Fibroblast of skin of abdomen (primary cell): Measurements from ENCODE around the gene ADGRG3. TPM values are rescaled to one million over a fixed set of nuclear protein-coding genes. Genes with fewer than 3 reads are reported as not detected.

Experiments used
- DNase-seq: peaks from one replicate; pipeline ENCODE4 v3.0.0-alpha.2; 2013
- polyA plus RNA-seq, 2 experiments: library from polyadenylated mRNA; unstranded; fragments of 120-200 nt; gene quantifications; one replicate each; pipeline ENCODE4 v1.2.1, GENCODE V29; 2013; ENCODE audit not compliant: insufficient read length in 2 of 2

Gene ADGRG3, protein sequence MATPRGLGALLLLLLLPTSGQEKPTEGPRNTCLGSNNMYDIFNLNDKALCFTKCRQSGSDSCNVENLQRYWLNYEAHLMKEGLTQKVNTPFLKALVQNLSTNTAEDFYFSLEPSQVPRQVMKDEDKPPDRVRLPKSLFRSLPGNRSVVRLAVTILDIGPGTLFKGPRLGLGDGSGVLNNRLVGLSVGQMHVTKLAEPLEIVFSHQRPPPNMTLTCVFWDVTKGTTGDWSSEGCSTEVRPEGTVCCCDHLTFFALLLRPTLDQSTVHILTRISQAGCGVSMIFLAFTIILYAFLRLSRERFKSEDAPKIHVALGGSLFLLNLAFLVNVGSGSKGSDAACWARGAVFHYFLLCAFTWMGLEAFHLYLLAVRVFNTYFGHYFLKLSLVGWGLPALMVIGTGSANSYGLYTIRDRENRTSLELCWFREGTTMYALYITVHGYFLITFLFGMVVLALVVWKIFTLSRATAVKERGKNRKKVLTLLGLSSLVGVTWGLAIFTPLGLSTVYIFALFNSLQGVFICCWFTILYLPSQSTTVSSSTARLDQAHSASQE
- polyA plus RNA-seq (2013, experiment 1 of 2; ENCODE audit: insufficient read length), result not detected
- not detected for polyA plus RNA-seq (2013, experiment 2 of 2; ENCODE audit: insufficient read length)

DNA sequence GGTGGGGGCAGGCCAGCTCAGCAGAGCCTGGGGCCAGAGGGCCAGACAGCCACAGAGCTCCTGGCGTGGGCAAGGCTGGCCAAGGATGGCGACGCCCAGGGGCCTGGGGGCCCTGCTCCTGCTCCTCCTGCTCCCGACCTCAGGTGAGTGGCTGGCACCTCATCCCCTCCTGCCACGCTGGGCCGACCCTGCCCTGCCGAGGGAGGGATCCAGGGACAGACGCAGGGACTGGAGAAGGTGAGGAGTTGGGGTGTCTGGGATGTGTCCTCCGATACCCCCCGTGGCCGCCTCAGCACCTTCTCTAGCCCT, at the start of gene ADGRG3:
Gene ADGRG3 (plus strand): TSS at position 44 of the 309 bp plus-strand sequence. CDS start 42 bp downstream, at position 86.
- no peak for DNase-seq

DNA sequence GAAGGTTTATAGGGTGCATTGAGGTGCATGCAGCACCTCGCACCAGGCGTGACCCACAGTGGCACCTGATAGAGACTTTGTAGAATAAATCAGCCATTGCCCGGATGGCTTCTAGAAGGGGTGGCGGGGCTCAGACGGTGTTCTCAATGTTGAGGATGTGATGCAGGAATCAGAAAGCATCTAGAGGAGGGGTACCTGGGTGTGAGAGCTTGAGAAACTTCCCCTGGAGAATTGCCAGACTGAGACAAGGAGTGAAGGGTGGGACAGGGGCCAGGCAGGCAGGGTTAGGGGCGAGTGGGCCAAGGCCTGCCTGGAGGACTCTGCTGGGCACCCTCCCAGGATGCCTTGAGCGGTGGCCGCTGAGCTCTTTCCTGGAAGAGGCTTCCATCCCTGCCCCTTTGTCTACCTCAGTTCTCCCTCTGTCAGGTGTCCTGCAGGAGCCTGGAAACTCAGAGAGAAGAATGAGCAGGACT, 48.9 kb upstream of the ADGRG3 start:
- no peak for DNase-seq

DNA sequence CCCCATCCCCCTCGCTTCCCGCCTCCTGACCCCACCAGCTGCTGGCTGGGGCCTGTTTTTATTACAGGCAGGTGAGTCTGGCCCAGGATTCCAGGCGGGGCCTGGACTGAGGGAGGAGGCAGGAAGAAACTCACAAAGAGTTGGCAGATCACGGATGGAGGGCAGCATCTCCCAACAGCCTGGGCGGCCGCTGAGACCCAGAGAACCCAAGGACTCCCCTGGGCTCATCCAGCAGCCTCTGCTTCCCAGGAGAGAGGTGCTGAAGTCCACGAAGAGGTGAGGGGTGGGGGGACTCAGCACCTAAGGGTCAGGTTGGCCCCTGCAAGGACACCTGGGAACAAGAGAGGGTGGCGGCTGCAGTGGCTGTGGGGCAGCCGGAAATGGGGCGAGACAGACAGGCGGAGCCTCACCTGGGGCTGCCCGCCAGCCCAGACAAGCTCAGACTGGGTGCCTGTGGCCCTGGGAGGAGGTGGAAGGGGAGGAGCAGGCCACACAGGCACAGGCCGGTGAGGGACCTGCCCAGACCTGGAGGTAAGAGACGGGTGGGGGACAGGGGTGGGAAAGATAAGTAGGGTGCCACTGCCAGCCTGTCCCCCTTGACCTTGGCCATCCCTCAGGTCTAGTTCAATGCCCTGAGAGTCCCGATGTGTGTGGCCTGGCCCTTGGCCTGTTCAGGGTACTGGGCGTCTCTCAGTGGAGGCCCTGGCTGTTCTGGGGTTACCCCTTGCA, 48.3 kb upstream of the ADGRG3 start:
- DNase-seq, result no peak

DNA sequence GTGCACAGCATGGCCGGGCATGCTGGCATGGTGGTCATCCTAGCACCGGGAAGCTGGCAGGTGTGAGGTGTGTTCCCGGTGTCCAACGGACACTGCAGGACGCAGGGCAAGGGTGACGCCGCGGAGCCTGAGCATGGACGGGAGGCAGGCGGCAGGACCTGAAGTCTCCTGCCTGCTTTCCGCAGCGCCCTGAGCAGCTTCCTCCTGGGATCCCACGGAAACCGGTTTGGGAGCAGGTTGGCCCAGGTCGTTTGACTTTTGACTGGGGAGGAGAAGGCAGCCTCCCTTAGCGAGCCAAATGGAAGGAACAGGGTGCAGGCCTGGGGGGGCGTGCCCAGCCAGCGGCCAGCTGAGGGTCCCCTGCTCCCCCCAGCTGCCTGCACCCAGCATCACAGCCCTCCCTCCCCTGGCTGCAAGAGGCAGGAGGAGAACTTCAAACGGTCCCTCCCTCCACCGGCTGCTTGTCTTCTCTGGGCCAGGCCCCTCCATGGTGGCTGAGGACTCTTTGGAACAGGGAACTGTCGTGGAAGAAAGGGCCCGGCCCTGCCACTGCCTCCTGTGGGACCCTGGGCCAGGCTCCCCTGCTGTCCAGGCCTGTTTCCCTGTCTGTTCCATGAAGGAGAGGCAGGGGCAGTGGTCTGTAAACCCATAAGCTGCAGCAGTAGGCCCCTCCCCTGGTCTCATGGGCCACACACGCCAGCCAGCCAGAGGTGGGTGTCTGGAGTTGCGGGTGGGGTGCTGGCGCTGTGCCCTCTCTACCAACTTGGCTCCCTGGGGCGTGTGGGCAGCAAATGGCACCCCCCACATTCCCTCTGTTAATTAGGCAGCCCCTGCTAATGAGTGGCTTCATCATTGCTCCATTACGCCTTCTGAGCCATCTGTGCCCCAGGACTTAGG, 47.5 kb upstream of the ADGRG3 start:
- DNase-seq, result no peak

DNA sequence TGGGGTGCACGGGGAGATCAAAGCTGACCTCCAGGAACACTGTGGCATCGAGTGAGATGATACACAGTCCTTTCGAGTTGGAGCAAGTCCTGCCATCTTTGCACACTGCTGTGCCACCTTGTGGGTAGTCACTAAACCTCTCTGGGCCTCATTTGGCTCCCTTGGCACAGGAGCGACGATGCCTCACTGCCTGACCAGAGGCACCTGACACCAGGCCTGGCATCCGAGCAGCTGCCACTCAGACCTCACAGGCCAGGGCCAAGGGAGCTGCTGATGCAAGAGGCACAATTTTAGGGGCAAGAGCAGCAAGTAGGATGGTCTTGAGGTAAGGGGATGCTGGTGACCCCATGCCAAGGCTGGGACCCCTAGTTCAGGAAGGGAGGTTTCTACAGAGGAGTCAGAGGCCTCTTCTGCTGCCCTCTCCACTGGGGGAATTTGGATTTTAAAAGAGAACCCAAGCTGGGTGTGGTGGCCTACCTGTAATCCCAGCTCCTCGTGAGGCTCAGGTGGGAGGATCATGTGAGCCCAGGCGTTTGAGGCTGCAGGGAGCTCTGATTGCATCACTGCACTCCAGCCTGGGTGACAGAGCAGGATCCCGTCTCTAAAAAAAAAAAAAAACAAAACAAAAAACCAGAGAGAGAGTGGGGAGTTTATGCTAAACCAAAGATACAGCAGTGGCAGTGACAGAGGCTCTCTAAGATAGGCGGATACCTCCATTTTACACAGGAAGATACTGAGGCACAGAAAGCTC, 46.4 kb upstream of the ADGRG3 start:
- no peak for DNase-seq

DNA sequence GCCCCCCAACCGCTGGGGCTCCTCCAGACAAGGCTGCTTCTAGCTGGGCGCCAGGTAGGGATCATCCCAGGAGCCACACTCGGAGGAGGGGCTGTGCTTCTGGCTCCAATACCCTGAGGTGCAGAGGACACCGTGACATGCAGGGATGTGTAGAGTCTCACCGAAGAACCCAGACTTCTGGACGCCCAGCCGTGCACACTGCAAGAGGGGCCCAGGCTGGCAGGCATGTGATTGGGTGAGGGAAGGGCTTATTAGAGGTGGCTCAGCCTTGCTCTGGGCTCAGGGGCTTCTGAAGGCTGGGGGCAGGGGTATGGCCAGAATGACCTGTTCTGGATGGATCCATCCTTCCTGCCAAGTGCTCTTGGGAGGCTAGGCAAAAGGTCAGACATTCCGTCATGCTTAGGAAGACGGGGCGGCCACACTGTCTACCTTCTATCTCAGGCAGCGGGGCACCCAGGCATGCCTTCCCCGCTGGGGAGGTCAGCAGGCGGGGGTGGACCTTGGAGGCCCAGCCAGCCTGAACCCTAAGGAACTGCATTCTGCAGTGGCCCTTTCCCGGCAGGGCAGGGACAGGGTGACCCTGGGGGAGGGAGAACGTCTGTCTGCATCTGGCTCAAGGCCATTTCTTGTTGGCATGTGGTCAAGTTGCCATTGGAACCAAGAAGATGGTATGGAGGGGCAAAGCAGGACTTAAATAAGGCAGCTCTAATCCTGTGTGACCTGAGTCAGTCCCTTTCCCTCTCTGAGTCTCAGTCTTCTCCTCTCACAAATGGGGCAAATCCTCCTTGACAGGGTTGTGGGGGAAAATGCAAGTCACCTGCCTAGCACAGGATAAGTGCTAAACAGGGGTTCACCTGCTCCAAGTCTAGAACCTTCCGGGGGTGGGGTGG, 45.5 kb upstream of the ADGRG3 start:
- no peak for DNase-seq

DNA sequence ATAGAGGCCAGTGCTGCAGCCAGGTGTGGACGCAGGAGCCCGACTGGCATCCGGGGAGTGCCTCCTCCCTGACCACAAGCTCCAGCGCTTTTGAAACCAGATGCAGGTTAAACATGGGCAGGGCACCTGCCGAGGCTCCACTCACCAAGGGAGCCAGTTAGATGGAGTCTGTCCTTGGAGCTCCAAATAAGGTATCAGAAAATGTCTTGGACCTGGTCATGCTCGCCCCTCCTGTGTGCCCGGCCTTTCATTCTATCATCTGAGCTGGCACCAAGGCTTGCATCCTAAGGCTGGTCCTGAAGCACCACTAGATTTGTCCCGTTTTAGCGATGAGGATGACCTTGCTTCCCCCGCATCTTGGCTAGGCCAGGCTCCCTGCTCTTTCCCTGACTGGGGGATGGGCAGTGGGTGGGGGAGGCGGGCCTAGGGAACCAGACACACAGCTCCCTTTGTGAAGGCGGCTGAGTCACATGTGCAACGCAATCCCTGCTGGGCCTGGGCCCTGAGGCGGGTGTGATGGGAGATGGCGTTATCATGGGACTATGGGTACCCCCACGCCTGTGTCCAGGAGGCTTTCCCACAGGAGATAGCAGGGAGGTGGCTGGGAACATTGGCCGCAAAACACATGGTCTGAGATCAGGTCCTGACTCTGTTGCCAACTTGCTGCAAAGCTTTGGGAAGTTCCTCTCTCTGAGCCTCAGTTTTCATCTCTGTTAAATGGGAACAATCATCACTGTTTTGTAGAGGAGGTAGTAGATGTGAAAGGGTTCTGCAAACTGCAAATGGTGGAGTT, 44.7 kb upstream of the ADGRG3 start:
- DNase-seq, result peak; percentile 54

DNA sequence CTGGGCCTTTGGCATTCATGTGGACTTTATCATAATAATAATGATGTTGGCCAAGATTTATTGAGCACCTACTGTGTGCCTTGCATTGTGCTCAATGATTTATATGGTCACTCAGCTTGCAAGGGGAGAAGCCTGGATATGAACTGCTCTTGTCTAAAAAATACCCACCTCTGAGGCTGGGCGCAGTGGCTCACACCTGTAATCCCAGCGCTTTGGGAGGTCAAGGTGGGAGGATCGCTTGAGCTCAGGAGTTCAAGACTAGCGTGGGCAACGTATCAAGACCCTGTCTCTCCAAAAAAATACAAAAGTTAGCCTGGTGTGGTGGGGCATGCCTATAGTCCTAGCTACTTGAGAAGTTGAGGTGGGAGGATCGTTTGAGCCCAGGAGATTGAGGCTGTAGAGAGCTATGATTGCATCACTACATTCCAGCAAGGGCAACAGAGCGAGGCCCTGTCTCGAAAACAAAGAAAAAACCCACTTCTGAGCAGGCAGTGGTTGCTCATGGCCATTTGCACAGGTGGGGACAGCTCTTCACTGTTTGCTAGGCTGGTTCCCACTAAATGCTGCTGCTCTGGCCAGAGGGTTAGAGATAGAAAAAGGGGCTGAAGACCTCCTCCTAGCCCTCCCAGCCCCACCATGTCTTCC, 43.9 kb upstream of the ADGRG3 start:
- peak; percentile 29 for DNase-seq

DNA sequence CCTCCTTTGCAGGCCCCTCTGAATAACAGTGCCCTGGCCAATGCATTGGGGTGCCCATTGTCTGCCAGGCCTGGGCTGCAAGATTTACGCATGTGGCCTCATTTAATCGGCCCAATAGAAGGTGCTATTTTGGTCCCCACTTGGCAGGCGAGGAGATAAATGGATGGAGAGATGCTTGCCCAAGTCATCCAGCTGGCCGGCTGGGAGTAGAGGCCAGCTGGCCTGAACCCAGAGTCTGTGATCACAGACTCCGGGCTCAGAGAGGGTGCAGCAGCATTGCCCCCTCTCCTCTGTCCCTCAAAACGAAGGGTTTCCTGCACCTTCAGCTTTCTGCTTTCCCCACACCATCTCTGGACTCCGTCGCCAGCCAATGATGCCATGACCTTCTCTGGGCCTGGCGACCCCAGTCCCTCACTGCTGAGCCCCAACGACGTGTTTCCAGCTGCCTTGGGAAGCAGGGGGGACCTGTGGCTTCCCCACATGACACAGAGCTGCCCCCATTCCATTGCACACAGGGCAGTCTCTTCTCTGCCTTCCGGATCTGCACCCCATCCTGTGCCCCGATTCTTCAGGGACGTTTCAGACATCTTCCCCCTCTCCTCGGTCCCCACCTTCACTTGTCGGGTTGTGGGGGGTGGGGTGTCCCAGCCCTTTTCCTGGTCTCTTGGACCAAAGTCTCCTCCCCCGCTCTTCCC, 43.2 kb upstream of the ADGRG3 start:
- DNase-seq, result no peak

DNA sequence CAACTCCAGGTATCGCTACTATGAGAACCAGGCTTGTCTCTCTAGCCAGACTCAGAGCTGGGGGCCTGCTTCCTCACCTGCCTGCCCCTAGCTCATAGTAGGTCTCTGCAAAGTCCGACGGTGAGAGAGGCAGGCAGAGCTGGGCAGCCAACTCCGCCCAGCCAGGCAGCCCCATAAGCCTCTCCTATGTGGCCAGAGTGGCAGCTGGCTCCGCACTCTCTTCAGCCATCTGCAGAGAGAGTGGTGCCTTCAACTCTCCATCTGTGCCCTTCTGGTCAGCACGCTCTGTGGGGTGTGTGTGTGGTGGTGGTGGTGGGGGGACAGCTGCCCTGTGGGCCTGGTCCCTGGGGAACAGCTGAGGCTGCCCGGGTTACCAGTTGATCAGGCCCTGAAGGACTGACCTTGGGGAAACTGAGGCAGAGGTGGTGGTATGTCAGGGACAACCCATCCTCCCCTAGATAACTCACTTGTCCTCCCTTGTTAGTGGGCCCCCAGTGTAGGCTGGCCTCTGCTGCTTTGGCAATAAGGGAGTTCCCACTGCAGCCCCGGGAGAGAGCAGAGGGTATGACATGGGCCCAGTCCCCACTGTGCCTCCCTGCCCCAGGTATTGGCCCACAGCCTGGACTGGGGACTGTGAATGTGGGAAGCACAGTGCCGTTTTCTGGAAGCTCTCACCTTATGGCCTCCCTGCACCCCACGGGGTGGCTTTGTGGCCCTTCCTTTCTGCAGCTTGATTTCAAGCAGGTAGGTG, 41.5 kb upstream of the ADGRG3 start:
- no peak for DNase-seq

DNA sequence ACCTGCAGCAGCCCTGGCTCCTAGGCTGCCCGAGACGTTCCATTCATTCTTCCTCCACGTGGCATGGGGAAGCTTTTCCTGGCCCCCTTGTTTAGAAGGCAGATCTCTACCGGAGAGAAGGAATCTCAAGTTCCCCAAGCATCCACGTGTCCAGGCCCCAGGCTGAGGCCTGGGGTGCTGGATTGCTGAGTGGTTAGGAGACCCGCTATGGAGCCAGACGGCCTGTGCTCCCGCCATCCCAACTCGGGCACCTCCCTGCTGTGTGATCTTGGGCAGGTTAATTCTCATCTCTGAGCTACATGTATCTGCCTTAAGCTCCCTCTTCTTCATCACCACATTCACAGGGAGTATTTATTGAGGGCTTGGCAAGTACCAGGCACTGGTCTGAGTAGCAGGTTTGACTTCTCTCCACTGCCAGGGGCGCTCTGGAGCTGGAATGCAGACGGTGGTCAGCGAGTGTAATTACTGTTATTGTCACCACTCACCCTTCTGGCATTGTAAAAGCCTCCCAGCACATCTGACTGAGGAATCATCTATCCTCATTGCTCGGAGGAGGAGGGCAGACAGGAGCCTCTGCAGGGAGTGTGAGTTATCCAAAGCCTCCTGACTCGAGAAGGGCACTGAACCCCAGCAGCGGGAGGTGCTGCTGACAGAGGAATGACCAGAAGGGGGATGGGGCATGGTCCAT, 40.8 kb upstream of the ADGRG3 start:
- DNase-seq, result peak; percentile 79

DNA sequence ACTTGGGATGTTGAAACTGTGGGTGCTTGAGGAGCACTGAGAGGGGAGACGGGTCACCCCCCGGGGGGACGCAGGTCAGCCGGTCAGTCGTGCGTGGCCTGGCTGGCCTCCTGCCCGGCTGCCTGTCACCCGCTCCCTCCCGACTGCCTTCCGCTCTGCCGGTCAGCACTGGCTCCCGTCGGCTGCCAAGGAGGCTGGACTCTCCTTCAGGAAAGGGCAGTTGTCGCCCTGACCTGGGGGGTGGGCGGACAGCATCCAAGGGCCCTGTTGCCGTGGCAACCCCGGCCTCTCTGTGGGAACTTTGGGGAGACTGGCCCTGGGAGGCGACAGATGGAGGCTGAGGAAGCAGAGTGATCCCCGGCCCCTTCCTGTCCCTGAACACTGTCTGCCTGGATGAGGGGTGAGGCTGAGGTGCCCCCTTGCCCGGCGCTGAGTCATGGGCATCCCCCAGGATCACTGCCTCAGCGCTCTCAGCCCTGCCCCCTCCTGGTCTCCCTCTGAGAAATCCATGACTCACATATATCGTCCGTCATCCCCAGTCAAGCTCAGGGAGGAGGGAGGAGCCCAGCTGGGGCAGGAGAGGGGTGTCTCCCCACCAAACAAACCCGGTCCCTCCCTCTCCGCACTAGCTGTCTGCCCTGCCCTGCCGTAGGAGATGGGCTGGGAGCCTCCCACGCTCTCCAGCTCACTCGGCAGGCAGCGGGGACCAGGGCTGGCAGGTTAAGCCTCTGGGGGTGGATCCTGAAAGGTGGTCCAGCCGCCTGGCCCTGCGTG, 39.9 kb upstream of the ADGRG3 start, which contains the start of gene ADGRG1:
Gene ADGRG1 (plus strand): TSS at position 623 of the 774 bp plus-strand sequence. CDS start 21,658 bp downstream, outside the sequence.
- peak; percentile 94 for DNase-seq

DNA sequence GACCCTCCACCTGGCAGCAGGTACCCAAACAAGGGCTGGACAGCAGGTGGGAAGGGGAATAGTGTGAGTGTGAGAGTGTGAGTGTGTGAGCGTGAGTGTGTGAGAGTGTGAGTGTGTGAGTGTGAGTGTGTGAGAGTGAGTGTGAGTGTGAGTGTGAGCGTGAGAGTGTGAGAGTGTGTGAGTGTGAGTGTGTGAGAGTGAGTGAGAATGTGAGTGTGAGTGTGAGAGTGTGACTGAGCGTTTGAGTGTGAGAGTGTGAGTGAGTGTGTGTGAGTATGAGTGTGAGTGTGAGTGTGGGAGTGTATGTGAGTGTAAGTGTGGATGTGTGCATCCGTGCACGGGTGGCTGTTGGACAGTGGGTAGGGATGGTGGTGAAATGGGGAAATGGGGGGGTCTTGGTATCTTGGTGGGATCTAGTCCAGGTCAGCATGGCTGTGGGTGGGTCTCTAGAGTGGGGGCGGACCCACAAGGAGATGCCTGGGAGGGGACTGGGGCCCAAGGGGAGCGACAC, 39.3 kb upstream of the ADGRG3 start:
- DNase-seq, result no peak

DNA sequence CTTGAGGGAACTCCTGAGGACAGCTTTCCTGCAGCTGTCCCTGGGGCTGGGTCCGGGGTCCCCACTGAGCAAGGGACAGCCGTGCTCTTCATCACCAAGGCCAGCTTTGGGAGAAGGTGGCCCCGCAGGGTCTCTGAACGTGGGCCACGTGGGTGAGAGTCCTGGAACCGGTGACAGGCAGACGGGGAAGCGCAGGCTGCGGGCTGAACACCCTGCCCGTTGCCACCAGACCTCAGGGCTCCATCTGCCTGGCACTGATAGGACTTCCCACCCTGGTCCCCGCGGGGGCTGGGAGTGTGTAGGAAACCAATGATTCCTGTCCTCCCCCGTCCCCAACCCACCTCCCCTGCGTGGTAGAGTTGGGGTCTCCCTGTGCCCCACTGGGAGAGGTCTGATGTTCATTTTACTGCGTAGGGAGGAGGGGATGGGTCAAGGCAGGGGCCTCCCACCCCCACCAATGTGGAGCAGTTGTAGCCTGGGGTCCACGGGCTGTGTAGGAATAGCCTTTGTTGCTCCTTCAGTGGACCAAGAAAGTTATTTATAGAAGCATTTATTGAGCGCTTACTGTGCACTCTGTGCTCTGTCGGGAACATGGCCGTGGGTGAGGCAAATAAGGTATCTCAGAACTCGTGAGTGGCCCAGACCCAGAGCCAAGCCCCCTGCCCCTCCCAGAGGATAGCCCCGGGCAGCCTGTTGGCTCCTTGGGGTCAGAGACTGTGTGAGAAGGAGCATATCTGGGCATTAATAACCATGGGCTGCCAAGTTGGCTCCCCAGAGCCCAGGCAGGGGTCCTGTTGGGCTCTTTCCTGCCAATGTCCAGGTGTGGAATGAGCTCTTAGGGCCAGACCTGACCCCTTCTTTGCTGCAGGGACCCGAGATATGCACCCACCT, 38.3 kb upstream of the ADGRG3 start:
- no peak for DNase-seq

DNA sequence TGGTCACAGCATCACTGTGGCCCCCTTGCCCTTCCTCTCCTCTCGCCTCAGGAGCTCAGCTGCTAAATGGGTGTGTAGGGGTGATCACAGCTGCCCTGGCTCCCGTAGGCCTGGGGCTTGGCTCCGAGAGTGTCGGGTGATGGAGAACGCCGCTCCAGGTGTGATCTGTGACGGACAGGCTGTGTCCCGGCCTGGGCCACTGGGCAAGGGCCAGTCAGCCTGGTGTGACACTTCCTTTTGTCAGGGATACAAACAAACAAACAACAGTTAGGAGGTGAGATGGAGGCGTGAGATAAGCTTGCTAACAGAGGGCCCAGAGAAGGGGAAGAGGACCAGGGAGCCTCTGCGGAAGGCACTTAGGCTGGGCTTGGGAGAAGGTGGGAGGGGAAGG, 37.7 kb upstream of the ADGRG3 start:
- DNase-seq, result no peak
